Suprapubic skin (tissue), 4 donors: ENCODE measurements around the gene CALHM2. TPM values are rescaled to one million over a fixed set of nuclear protein-coding genes. Genes with fewer than 3 reads are reported as not detected.

Source experiments
- DNase-seq, 2 donors: peaks; one replicate each; pipeline ENCODE4 v3.0.0-alpha.2; 2019; ENCODE audit warnings: low spot score in 2 of 2
- H3K27ac ChIP-seq: fragments of 200-600 bp; sonication (generic); one replicate; pipeline ENCODE4 v1.5.1; 2019
- H3K27me3 ChIP-seq: fragments of 200-600 bp; sonication (generic); one replicate; pipeline ENCODE4 v1.5.1; 2019
- H3K36me3 ChIP-seq: fragments of 200-600 bp; sonication (generic); one replicate; pipeline ENCODE4 v1.5.1; 2019
- H3K4me1 ChIP-seq: fragments of 200-600 bp; sonication (generic); one replicate; pipeline ENCODE4 v1.5.1; 2019
- H3K4me3 ChIP-seq: fragments of 200-600 bp; sonication (generic); one replicate; pipeline ENCODE4 v1.5.1; 2019; ENCODE audit warnings: mild to moderate bottlenecking
- H3K9me3 ChIP-seq: fragments of 200-600 bp; sonication (generic); one replicate; pipeline ENCODE4 v1.5.1; 2019
- EP300 ChIP-seq: sonication (generic); formaldehyde crosslinking; IDR thresholded peaks from one replicate; pipeline ENCODE4 v1.6.1; 2017; ENCODE audit warnings: antibody characterized with exemption
- POLR2A ChIP-seq, 2 donors: fragments of 450-650 bp; IDR thresholded peaks; one replicate each; pipeline ENCODE4 v1.6.1; 2017; ENCODE audit warnings: antibody characterized with exemption in 2 of 2, mild to moderate bottlenecking in 2 of 2, moderate library complexity in 2 of 2
- POLR2AphosphoS5 ChIP-seq, 3 donors: sonication (generic); formaldehyde crosslinking; IDR thresholded peaks; one replicate each; pipeline ENCODE4 v1.6.1; 2017; ENCODE audit warnings: antibody characterized with exemption in 3 of 3
- WGBS: methylation state at CpG from one replicate; pipeline ENCODE4 v1.1.5; 2018; 5-methylcytosine and 5-hydroxymethylcytosine counted together
- total RNA-seq, 4 donors: library from RNA; depleted of rRNA; stranded (reverse); fragments of >200 nt; gene quantifications; one replicate each; pipeline ENCODE4 v1.1.0, GENCODE V29; 2016
- TF ChIP-seq, protein P1 (sequence below), 2 donors: fragments of 200-600 bp in 1 of 2; fragments of 450-650 bp in 1 of 2; sonication (generic) in 1 of 2; IDR thresholded peaks; one replicate each; pipeline ENCODE4 v1.5.1; 2016 to 2019; ENCODE audit warnings: antibody characterized with exemption in 2 of 2, mild to moderate bottlenecking in 1 of 2, moderate library complexity in 1 of 2

The CALHM2 gene
- total RNA-seq, 4 donors from 2014 or later = 13.7 to 17.9 (median 16.3) TPM

DNA sequence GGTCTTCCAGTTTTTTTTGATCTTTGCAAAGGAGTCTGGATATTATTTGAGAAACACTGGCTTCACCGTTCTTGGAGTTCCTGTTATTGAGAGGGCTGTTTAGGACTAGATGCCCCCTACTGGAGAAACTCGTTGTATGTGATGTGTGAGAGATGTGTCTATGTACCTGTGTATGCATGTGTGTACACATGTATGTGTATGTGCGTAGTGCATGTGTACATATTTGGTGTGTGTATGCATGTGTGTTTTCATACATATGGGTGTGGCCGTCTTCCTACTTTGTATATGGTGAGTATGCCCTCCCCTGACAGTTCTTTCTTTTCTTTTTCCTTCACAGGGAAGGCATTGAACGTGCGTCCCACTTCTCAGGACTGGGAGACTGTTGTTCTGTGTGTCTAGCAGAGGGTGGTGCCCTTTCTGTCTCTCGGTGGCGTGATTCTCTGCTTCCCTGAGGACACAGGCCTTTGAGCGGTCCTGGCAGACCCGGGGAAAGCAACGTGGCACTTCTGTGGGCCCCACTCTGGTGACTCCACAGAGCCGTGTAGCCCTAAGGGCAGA is 29.9 kb upstream of the CALHM2 start:
- H3K9me3 ChIP-seq = no peaks in the 10 kb centered on the region
- no peak overlapping the region for H3K4me3 ChIP-seq
- no peaks in the 10 kb centered on the region for H3K27me3 ChIP-seq
- 46% methylated on average over 12 of the region's 12 CpGs for WGBS
- no peaks in the 10 kb centered on the region for H3K36me3 ChIP-seq
- peaks cover 23% of the 10 kb centered on the region for H3K4me1 ChIP-seq
- no peak overlapping the region for H3K27ac ChIP-seq
- DNase-seq = no peak
- TF ChIP-seq POLR2A (IDR thresholded peaks at IDR 0.05) = no peak
- TF ChIP-seq EP300 = no peak
- TF ChIP-seq, protein P1, sequence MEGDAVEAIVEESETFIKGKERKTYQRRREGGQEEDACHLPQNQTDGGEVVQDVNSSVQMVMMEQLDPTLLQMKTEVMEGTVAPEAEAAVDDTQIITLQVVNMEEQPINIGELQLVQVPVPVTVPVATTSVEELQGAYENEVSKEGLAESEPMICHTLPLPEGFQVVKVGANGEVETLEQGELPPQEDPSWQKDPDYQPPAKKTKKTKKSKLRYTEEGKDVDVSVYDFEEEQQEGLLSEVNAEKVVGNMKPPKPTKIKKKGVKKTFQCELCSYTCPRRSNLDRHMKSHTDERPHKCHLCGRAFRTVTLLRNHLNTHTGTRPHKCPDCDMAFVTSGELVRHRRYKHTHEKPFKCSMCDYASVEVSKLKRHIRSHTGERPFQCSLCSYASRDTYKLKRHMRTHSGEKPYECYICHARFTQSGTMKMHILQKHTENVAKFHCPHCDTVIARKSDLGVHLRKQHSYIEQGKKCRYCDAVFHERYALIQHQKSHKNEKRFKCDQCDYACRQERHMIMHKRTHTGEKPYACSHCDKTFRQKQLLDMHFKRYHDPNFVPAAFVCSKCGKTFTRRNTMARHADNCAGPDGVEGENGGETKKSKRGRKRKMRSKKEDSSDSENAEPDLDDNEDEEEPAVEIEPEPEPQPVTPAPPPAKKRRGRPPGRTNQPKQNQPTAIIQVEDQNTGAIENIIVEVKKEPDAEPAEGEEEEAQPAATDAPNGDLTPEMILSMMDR (IDR thresholded peaks at IDR 0.05) = peak; percentile 37 to 42
- no peak for TF ChIP-seq POLR2AphosphoS5 (IDR thresholded peaks at IDR 0.05)

DNA sequence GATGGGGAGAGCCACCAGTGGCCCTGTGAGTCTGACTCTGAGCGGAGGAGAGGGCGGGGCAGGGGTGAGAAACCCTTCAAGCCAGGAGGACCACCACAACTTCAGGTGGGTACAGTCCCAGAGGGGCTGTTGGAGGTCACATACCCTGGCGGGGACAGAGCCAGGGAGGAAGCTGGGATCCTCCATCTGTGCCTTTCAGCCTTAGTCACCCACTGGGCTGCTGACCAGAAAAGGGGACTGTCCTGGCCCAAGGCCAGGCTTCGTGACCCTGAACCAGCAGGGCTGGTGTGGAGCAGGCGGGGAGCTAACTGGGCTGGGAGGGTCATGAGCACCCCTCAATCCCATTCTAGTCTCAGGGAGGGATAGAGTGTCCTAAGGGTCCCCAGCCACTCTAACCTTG is 28.4 kb upstream of the CALHM2 start:
- Histone ChIP-seq H3K4me1 (peaks cover 19% of the 10 kb centered on the region), H3K27ac (no peak overlapping the region), H3K27me3 (no peaks in the 10 kb centered on the region), H3K4me3 (no peak overlapping the region), H3K36me3 (no peaks in the 10 kb centered on the region), H3K9me3 (no peaks in the 10 kb centered on the region)
- no peak for DNase-seq
- TF ChIP-seq EP300 (no peak), POLR2AphosphoS5 (IDR thresholded peaks at IDR 0.05) (no peak), POLR2A (IDR thresholded peaks at IDR 0.05) (no peak)
- TF ChIP-seq, protein P1 (IDR thresholded peaks at IDR 0.05) = no peak
- WGBS = 66% methylated on average over 4 of the region's 5 CpGs

DNA sequence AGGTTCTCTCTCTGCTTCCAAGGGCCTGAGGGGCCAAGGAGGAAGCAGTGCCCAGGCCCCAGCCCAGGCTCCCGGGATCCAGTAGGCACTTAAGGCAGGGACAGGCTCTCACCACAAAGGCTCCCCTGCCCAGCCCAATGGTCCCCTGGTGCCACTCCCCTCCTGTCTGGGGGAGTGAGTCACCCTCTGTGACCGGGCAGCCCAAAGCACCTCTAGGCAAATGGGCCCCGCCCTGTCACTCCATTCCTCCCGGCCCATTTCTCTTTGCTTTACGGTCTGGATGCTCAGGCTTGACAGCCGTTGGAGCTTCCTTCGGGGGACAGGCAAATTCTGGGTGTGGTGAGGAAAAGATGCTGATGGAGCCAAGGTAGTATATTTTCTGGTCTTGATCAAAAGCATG is 27.0 kb upstream of the CALHM2 start, which contains the start of gene CALHM3:
Gene CALHM3, minus strand, starts transcription at position 106 of the 400 bp plus-strand sequence. CDS start 208 bp downstream, outside the sequence.
- no peaks in the 10 kb centered on the region for H3K36me3 ChIP-seq
- H3K27me3 ChIP-seq = no peaks in the 10 kb centered on the region
- peaks cover 17% of the 10 kb centered on the region for H3K4me1 ChIP-seq
- H3K27ac ChIP-seq = no peak within 1 kb of the TSS
- WGBS = no CpG with 5 or more reads among the region's 7 CpGs
- TF ChIP-seq POLR2AphosphoS5 (IDR thresholded peaks at IDR 0.05) (no peak), POLR2A (IDR thresholded peaks at IDR 0.05) (no peak)
- TF ChIP-seq, protein P1 (IDR thresholded peaks at IDR 0.05) = no peak
- DNase-seq = no peak
- no peaks in the 10 kb centered on the region for H3K9me3 ChIP-seq
- no peak within 1 kb of the TSS for H3K4me3 ChIP-seq

DNA sequence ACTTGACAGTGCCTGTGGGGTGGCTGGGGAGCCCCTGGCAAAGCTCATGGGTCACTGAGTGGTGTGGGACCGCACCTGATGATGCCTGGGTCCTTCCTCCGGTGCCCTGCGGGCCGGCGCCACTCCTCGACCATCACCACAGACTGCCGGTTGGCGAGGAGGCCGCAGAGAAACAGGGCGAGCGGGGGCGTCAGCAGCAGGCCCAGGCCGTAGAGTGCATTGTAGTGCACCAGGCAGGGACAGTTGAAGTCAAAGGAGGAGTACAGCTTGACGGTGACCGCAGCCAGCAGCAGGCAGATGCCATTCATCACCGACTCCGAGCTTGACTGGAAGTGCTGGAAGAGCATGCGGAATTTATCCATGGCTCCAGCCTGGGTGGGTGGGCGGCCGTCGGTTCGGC is 26.5 kb upstream of the CALHM2 start:
- Histone ChIP-seq H3K4me1 (peaks cover 17% of the 10 kb centered on the region), H3K27ac (no peak overlapping the region), H3K36me3 (no peaks in the 10 kb centered on the region), H3K4me3 (no peak overlapping the region), H3K9me3 (no peaks in the 10 kb centered on the region), H3K27me3 (no peaks in the 10 kb centered on the region)
- no peak for DNase-seq
- 82% methylated on average over 19 of the region's 22 CpGs for WGBS
- TF ChIP-seq EP300 = no peak
- no peak for TF ChIP-seq POLR2AphosphoS5 (IDR thresholded peaks at IDR 0.05)
- TF ChIP-seq POLR2A (IDR thresholded peaks at IDR 0.05) = no peak
- TF ChIP-seq, protein P1 (IDR thresholded peaks at IDR 0.05) = no peak

DNA sequence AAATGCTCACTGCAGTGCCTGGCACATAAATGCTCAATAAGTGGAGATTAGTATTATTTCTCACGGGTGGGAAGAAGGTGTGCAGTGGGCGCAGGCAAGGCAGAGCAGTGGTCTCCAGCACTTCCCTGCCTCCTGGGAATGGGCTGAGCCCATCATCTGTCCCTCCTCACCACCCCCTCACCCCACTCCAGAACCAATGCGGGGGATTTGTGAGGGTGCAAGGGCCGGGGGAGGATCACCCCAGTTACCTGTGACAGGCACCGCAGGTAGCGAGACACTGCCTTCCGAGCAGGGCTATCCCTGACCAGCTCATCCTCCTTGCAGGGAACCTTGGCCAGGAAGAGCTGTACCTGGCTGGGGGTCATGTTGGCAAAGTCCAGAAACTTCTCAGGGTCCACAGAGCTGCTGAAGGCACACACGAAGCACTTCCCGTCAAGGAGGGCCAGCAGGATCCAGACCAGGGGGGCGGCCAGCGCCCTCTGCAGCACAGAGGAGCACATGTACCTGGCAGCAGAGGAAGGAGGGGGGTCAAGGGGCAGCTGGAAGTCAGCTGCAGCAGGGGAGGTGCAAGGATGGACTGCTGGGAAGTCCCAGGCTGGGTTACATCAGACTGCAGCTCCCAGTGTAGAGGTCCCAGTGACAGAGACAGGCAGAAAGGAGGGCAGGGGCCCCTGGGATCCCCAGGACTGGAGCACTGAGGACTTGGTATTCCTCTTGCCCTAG is 24.0 kb upstream of the CALHM2 start:
- H3K4me1 ChIP-seq = peaks cover 20% of the 10 kb centered on the region
- DNase-seq = no peak
- no peaks in the 10 kb centered on the region for H3K36me3 ChIP-seq
- no peak overlapping the region for H3K4me3 ChIP-seq
- no peak for TF ChIP-seq POLR2A (IDR thresholded peaks at IDR 0.05)
- TF ChIP-seq EP300 = no peak
- no peak for TF ChIP-seq POLR2AphosphoS5 (IDR thresholded peaks at IDR 0.05)
- TF ChIP-seq, protein P1 (IDR thresholded peaks at IDR 0.05) = no peak
- H3K27ac ChIP-seq = no peak overlapping the region
- no peaks in the 10 kb centered on the region for H3K27me3 ChIP-seq
- no peaks in the 10 kb centered on the region for H3K9me3 ChIP-seq
- 58% methylated on average over 8 of the region's 11 CpGs for WGBS
